ENCODE results near the gene GPR141.

GPR141 gene

GRCh38 chr7:37705976-37706375 lies 22.4 kb downstream of the GPR141 start:
- no peaks in the 10 kb centered on the region for H3K27me3 ChIP-seq (ENCODE audit: insufficient read depth, insufficient read length)
- H3K4me3 ChIP-seq (ENCODE audit: insufficient read length, low read depth), result no peak overlapping the region
- H3K9me3 ChIP-seq (ENCODE audit: insufficient read depth, low read length), result no peaks in the 10 kb centered on the region
- no peak for DNase-seq (ENCODE audit: low read depth, low spot score)
- no peaks in the 10 kb centered on the region for H3K4me1 ChIP-seq (ENCODE audit: insufficient read depth, insufficient read length)
- no peak overlapping the region for H3K9ac ChIP-seq (ENCODE audit: insufficient read length, low read depth)
- TF ChIP-seq SUZ12 (IDR thresholded peaks at IDR 0.05; ENCODE audit: extremely low read depth, insufficient read depth, insufficient read length) (no peak), ZNF274 (IDR thresholded peaks at IDR 0.05; ENCODE audit: low read depth, low read length) (no peak), YY1 (IDR thresholded peaks at IDR 0.05; ENCODE audit: insufficient read depth, insufficient read length) (no peak)
- H3K36me3 ChIP-seq (ENCODE audit: insufficient read depth, insufficient read length, low read length), result no peaks in the 10 kb centered on the region

DNA sequence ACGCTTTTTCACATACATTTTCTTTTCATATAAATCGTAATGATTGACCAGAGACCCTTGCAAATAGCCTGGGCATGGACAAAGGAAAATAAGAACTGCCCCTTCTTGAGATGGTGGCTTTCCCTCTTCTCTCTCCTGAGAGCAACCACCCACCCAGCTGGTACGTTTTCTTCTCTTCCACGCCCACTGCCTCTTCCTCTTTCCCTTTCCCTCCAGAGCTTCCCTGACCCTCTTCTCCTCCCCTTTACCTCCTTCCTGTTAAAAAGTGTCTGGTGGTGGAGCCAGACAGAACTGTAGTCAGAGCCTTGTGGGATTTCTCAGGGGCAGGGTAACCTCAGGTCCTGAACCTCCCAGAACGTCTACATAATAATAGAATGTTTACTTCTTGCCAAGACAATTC lies 23.2 kb downstream of the GPR141 start:
- no peaks in the 10 kb centered on the region for H3K4me1 ChIP-seq (ENCODE audit: insufficient read depth, insufficient read length)
- no peak for TF ChIP-seq SUZ12 (IDR thresholded peaks at IDR 0.05; ENCODE audit: extremely low read depth, insufficient read depth, insufficient read length)
- no peak for TF ChIP-seq YY1 (IDR thresholded peaks at IDR 0.05; ENCODE audit: insufficient read depth, insufficient read length)
- no peak for TF ChIP-seq ZNF274 (IDR thresholded peaks at IDR 0.05; ENCODE audit: low read depth, low read length)
- no peak for DNase-seq (ENCODE audit: low read depth, low spot score)
- no peaks in the 10 kb centered on the region for H3K36me3 ChIP-seq (ENCODE audit: insufficient read depth, insufficient read length, low read length)
- H3K9ac ChIP-seq (ENCODE audit: insufficient read length, low read depth), result no peak overlapping the region
- H3K9me3 ChIP-seq (ENCODE audit: insufficient read depth, low read length), result no peaks in the 10 kb centered on the region
- no peak overlapping the region for H3K4me3 ChIP-seq (ENCODE audit: insufficient read length, low read depth)
- no peaks in the 10 kb centered on the region for H3K27me3 ChIP-seq (ENCODE audit: insufficient read depth, insufficient read length)

- Histone ChIP-seq H3K9me3 (ENCODE audit: insufficient read depth, low read length) (no peaks in the 10 kb centered on the region), H3K36me3 (ENCODE audit: insufficient read depth, insufficient read length, low read length) (no peaks in the 10 kb centered on the region), H3K4me3 (ENCODE audit: insufficient read length, low read depth) (no peak overlapping the region), H3K9ac (ENCODE audit: insufficient read length, low read depth) (no peak overlapping the region), H3K4me1 (ENCODE audit: insufficient read depth, insufficient read length) (no peaks in the 10 kb centered on the region), H3K27me3 (ENCODE audit: insufficient read depth, insufficient read length) (no peaks in the 10 kb centered on the region)
- DNase-seq (ENCODE audit: low read depth, low spot score), result no peak
- TF ChIP-seq ZNF274 (IDR thresholded peaks at IDR 0.05; ENCODE audit: low read depth, low read length), result no peak
- TF ChIP-seq SUZ12 (IDR thresholded peaks at IDR 0.05; ENCODE audit: extremely low read depth, insufficient read depth, insufficient read length), result no peak
- no peak for TF ChIP-seq YY1 (IDR thresholded peaks at IDR 0.05; ENCODE audit: insufficient read depth, insufficient read length)
Observed at GRCh38 chr7:37707754-37708485, 24.4 kb downstream of the GPR141 start.

DNA sequence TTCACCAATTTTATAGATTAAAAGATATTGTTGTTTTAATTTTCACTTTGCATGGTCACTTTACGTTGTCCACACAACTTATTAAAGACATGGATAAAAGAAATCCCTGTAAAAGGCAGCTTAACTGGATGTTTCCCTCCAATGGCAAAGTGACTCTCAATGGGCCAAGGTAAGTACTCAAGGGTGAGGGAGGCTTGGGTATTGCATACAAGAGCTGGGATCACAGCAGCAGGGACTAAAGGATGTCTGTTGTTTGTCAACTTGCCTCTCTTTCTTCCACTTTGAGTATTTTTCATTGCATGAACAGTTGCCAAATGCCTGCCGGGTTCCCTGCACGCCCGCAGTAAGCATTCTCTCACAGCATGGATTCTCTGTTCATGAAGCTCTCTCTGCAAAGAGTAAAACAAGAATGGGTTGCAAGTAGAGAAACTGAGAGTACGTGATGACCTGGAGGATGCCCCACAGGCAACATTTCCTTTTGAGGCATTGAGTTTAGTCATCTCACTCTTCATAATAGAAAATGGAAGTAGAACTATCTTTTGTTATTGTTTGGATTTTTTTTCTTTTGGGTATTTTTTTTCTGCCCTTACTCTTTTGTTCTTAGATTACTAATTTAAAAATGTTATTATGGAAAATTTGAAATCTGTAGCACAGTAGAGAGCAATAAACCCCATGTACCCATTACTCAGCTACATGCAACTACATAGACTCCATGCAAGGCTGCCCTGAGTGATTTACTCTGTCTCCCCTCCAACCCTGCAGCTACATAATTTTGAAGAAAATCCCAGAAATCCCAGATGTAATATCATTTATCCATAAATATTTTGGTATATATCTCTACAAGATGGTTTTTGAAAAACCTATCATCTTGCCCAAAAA lies 26.3 kb downstream of the GPR141 start:
- Histone ChIP-seq H3K9me3 (ENCODE audit: insufficient read depth, low read length) (no peaks in the 10 kb centered on the region), H3K4me3 (ENCODE audit: insufficient read length, low read depth) (no peak overlapping the region), H3K9ac (ENCODE audit: insufficient read length, low read depth) (no peak overlapping the region), H3K36me3 (ENCODE audit: insufficient read depth, insufficient read length, low read length) (no peaks in the 10 kb centered on the region), H3K4me1 (ENCODE audit: insufficient read depth, insufficient read length) (no peaks in the 10 kb centered on the region), H3K27me3 (ENCODE audit: insufficient read depth, insufficient read length) (no peaks in the 10 kb centered on the region)
- no peak for DNase-seq (ENCODE audit: low read depth, low spot score)
- no peak for TF ChIP-seq SUZ12 (IDR thresholded peaks at IDR 0.05; ENCODE audit: extremely low read depth, insufficient read depth, insufficient read length)
- TF ChIP-seq ZNF274 (IDR thresholded peaks at IDR 0.05; ENCODE audit: low read depth, low read length), result no peak
- TF ChIP-seq YY1 (IDR thresholded peaks at IDR 0.05; ENCODE audit: insufficient read depth, insufficient read length), result no peak

DNA sequence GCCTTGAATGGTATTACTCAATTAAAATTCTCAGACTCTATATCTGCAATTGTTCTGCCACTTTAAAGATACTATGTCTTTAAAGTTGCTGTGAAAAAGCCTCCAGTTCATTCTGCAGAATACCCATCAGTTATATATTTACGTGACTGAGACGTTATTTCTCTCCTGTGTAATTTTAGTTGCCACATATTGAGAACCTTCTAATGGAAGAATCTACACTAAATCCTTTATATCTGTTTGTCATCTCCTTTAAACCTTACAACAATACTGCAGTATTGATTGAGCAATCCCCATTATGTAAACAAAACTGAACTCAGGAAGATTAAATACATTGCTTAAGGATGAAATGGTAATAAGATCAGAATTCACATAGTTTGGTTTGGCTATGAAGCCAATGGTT lies 30.0 kb downstream of the GPR141 start:
- Histone ChIP-seq H3K36me3 (ENCODE audit: insufficient read depth, insufficient read length, low read length) (no peaks in the 10 kb centered on the region), H3K4me1 (ENCODE audit: insufficient read depth, insufficient read length) (no peaks in the 10 kb centered on the region), H3K27me3 (ENCODE audit: insufficient read depth, insufficient read length) (no peaks in the 10 kb centered on the region), H3K9ac (ENCODE audit: insufficient read length, low read depth) (no peak overlapping the region), H3K9me3 (ENCODE audit: insufficient read depth, low read length) (no peaks in the 10 kb centered on the region), H3K4me3 (ENCODE audit: insufficient read length, low read depth) (no peak overlapping the region)
- TF ChIP-seq SUZ12 (IDR thresholded peaks at IDR 0.05; ENCODE audit: extremely low read depth, insufficient read depth, insufficient read length), result no peak
- no peak for TF ChIP-seq ZNF274 (IDR thresholded peaks at IDR 0.05; ENCODE audit: low read depth, low read length)
- TF ChIP-seq YY1 (IDR thresholded peaks at IDR 0.05; ENCODE audit: insufficient read depth, insufficient read length), result no peak
- DNase-seq (ENCODE audit: low read depth, low spot score), result no peak

GRCh38 chr7:37714606-37715005 lies 31.0 kb downstream of the GPR141 start:
- Histone ChIP-seq H3K27me3 (ENCODE audit: insufficient read depth, insufficient read length) (no peaks in the 10 kb centered on the region), H3K9ac (ENCODE audit: insufficient read length, low read depth) (no peak overlapping the region), H3K4me1 (ENCODE audit: insufficient read depth, insufficient read length) (no peaks in the 10 kb centered on the region), H3K36me3 (ENCODE audit: insufficient read depth, insufficient read length, low read length) (no peaks in the 10 kb centered on the region), H3K9me3 (ENCODE audit: insufficient read depth, low read length) (no peaks in the 10 kb centered on the region), H3K4me3 (ENCODE audit: insufficient read length, low read depth) (no peak overlapping the region)
- no peak for DNase-seq (ENCODE audit: low read depth, low spot score)
- TF ChIP-seq ZNF274 (IDR thresholded peaks at IDR 0.05; ENCODE audit: low read depth, low read length), result no peak

GRCh38 chr7:37718585-37718984 lies 35.0 kb downstream of the GPR141 start:
- no peak for TF ChIP-seq YY1 (IDR thresholded peaks at IDR 0.05; ENCODE audit: insufficient read depth, insufficient read length)
- no peak for TF ChIP-seq SUZ12 (IDR thresholded peaks at IDR 0.05; ENCODE audit: extremely low read depth, insufficient read depth, insufficient read length)
- TF ChIP-seq ZNF274 (IDR thresholded peaks at IDR 0.05; ENCODE audit: low read depth, low read length), result no peak
- DNase-seq (ENCODE audit: low read depth, low spot score), result no peak
- Histone ChIP-seq H3K36me3 (ENCODE audit: insufficient read depth, insufficient read length, low read length) (no peaks in the 10 kb centered on the region), H3K4me1 (ENCODE audit: insufficient read depth, insufficient read length) (no peaks in the 10 kb centered on the region), H3K27me3 (ENCODE audit: insufficient read depth, insufficient read length) (no peaks in the 10 kb centered on the region), H3K4me3 (ENCODE audit: insufficient read length, low read depth) (no peak overlapping the region), H3K9ac (ENCODE audit: insufficient read length, low read depth) (no peak overlapping the region), H3K9me3 (ENCODE audit: insufficient read depth, low read length) (no peaks in the 10 kb centered on the region)

All from NT2/D1 (cell line).